SK-N-MC (cell line): ENCODE measurements around the gene SRD5A3.
"Not testable (repeated sequence)": the region's sequence is repeated elsewhere in the genome, so short reads cannot be mapped to it uniquely, and the experiment has no call there.

Experiments
- EZH2 ChIP-seq: fragments of 200-600 bp; sonication (generic); IDR thresholded peaks from one replicate; pipeline ENCODE4 v1.6.1; 2017; ENCODE audit warnings: antibody characterized with exemption
- POLR2AphosphoS5 ChIP-seq: IDR thresholded peaks from 2 replicates; pipeline ENCODE4 v1.6.1; 2012; ENCODE audit warnings: mild to moderate bottlenecking, low read depth, low read length, borderline replicate concordance

- not testable (repeated sequence) for TF ChIP-seq EZH2, POLR2AphosphoS5
Observed at GRCh38 chr4:55350870-55351269, 4.8 kb downstream of the SRD5A3 start.
